Stimulated activated CD4-positive, alpha-beta T cell treated with anti-CD3 and anti-CD28 coated beads, Interleukin-4, amount 100 ng/mL, for 4 hours (primary cell): ENCODE results near the gene RABGAP1L.

Experiments used
- DNase-seq, 2 experiments: peaks; one replicate each; pipeline ENCODE4 v3.0.0-alpha.2; 2020

RABGAP1L gene

GRCh38 chr1:174982971-174983689 lies 823.8 kb downstream of the RABGAP1L start:
- DNase-seq = no peak

- no peak for DNase-seq
Observed at GRCh38 chr1:174984952-174985351, 825.6 kb downstream of the RABGAP1L start.

GRCh38 chr1:174988539-174988938 lies 829.2 kb downstream of the RABGAP1L start:
- no peak for DNase-seq

DNA sequence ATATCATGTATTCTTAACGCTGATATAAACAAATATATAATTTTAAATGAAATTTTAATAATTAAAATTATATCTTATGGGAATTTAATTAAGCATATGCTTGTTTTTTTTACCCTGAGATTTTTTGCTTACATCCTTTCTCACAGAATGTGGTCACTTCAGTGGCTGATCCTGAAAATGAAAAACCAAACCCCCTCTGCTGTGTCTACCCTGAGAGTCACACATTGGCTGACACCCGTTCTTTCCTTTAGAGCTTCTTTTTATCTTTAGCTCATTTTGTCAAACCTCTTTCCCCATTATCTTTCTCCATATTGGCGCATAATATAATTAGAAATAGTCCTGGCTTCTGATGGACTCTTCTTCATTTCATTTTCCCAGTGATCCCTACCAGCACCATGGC lies 829.7 kb downstream of the RABGAP1L start:
- no peak for DNase-seq

GRCh38 chr1:174989536-174990220 lies 830.4 kb downstream of the RABGAP1L start:
- DNase-seq = no peak

GRCh38 chr1:174990382-174990999 lies 831.2 kb downstream of the RABGAP1L start:
- DNase-seq = no peak

GRCh38 chr1:174991473-174991872 lies 832.2 kb downstream of the RABGAP1L start:
- no peak for DNase-seq

GRCh38 chr1:174995121-174995520 lies 835.8 kb downstream of the RABGAP1L start:
- DNase-seq = no peak

DNA sequence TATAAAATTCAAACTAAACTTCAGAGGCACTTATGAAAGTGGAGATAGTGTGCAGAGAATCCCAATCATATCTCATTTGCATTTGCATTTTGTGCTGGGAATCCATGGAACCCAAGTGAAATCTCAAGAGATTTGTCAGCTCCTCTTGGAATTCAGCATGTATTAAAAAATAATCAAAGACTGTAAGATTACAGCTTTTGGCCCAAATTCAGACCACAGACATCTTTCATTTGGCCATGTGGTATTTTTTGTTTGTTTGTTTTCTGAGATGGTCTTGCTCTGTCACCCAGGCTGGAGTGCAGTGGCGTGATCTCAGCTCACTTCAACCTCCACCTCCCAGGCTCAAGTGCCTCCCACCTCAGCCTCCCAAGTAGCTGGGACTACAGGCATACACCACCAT lies 836.6 kb downstream of the RABGAP1L start:
- DNase-seq = no peak

GRCh38 chr1:174996476-174996875 lies 837.2 kb downstream of the RABGAP1L start:
- DNase-seq = no peak

DNA sequence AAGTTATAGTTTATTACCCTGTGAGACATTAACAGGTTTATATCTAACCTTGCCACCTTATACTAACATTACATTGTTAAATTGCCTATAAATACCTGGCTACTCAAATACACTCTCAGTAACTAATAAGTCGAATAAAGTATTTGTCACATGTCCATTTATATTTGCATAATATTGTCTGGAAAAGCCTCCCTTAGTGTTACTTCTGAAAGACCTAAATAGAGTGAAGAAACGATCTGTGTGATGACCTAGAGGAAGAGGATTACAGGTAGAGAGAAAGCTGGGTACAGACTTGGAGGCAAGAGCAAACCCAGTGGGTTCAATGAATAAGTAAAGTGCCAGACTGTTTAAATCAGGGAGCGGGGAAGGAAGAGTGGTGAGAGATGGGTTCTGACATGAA lies 837.7 kb downstream of the RABGAP1L start:
- no peak for DNase-seq

GRCh38 chr1:174998569-174999215 lies 839.4 kb downstream of the RABGAP1L start:
- peak; percentile 11 to 34 for DNase-seq

DNA sequence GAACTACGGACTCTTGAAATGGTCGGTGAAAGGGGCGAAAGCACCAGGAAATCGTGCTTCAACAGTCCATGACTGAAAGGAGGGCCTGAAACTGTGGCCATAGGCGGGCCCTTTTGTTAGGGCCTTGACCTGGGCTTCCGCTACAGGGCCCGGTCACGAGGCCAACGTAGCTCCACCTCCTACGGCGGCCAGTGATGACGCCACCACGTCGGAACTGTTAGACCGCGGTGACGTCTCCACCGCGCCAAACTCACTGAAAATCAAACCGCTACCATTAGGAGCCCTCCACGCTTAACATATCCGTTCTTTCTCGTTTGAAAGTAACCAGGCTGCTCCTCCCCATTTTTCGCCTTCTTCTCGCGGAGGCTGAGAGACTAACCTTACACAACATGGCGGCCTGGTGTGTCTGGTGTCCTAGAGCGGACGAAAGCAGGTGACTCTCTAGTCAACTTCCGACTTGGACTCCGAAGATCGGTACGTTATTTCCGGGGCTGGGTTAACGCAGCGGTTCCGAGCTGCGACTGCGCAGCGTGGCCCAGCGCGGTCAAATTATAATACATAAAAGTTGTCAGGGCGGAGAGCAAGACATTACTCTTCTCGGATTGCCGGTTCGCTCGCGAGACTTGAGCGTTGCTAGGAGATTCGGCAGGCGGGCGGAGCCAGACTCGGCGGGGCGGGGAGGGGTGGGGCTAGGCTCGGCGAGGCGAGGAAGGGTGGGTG lies 840.1 kb downstream of the RABGAP1L start:
- peak; percentile 97 to 98 for DNase-seq

- DNase-seq = peak in 1 of 2 experiments; percentile 35
Observed at GRCh38 chr1:174999936-175000696, 840.8 kb downstream of the RABGAP1L start, which contains the start of gene CACYBP. TSS of gene CACYBP (plus strand) at chr1:174999947. CDS start at chr1:175000181, 234 bp downstream.

- DNase-seq = no peak
Observed at GRCh38 chr1:175000697-175001187, 841.4 kb downstream of the RABGAP1L start.

- no peak for DNase-seq
Observed at GRCh38 chr1:175002910-175003517, 843.7 kb downstream of the RABGAP1L start.

DNA sequence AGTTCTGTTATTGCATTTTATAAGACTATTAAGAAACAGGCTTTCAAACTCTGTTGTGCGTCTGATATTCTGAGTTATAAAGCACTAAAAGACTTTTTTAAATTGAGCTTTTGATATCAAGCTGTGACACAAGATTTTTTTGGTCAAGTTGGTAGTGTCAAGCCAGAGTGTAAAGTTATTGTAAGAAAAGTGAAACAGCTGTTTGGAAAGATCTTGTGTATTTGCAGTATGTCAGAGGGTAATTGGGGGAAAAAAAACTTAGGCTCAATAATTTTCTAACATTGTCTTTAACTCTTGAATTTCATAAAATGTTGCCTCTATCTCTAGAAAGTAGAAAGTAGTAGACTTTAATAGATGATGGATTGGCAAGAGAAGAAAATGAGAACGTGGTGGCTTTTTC lies 844.2 kb downstream of the RABGAP1L start:
- DNase-seq = no peak

DNA sequence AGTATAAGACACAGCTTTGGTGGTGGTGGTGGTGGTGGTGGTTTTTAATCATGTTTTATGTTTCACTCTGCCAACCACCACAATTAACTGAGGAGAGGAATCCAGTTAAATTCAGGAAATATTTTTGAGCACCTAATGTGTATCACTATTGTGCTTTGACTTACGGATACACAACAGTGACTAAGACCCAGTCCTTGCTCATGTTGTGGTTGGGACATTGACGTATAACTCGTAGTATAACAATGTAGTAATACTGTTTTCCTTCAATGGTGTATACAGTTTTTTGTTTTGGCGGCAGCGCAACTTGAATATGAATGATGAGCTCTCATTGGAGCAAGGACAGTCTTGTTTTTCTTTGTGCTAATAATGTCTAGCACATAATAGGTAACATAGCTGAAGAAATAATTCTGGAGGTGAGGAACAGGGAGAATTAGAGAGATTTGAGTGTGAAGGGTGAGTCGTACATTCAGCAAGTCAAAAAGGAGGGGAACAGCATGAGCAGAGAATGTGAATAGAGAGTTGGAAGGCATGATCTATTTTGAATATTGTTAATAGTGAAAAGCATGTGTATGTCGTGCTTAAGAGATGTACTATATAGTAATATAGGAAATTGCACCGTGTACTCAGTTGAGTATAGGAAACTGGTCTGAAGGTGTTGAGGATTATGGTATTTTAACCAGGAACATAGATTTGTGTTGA lies 845.9 kb downstream of the RABGAP1L start:
- no peak for DNase-seq

DNA sequence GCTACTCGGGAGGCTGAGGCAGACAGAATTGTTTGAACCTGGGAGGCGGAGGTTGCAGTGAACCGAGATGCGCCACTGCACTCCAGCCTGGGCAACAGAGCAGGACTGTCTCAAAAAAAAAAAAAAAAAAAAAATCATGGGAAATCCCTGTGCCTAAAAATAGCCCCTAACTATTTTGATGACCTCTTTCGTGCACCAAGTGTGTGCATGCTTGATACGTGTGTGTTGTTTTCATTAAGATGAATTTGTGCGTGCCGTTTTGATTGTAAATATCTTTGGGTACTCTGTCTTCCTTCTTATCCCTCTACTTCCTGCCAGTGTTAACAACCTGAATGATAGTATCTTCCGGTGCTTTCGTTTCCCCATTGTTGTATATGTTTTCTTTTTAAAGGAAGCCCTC lies 850.2 kb downstream of the RABGAP1L start:
- no peak for DNase-seq

DNA sequence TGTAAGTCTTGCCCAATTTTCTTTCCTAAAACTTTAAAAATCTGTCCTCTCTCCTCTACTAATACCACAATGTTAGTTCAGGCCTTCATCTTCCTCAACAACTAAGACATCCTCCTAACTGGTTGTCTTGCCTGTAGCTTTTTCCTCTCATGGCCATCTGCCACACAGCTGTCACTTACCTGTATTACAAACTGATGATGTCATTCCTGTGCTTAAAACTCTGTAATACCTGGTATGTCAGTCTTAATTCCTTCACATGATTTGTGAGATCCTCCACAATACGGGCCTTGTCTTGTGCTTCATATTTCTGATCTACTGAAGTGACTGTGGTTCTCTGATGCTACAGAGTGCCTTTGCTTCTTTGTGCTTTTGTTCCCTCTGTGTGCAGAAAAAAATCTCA lies 854.1 kb downstream of the RABGAP1L start:
- no peak for DNase-seq

- no peak for DNase-seq
Observed at GRCh38 chr1:175015243-175015642, 855.9 kb downstream of the RABGAP1L start.
